Lung (tissue), 12 donors: ENCODE results near the gene PCTP. TPM values are rescaled to one million over a fixed set of nuclear protein-coding genes. Genes with fewer than 3 reads are reported as not detected.
A peak's percentile ranks its signal among the peaks of the same experiment; 100 is the strongest.

Experiments used
- ATAC-seq: fragments of 200-7000 bp; cut with Tn5 transposase; one replicate; pipeline ENCODE4 v1.9.1; 2020; ENCODE audit warnings: moderate number of reproducible peaks; ENCODE audit not compliant: insufficient read depth, low FRiP score
- DNase-seq, 3 donors: peaks; one replicate each; pipeline ENCODE4 v3.0.0-alpha.2; 2013 to 2017
- H3K27ac ChIP-seq, 2 donors: one replicate each; pipeline ENCODE4 v1.5.1; 2013; ENCODE audit warnings: mild to moderate bottlenecking in 2 of 2, moderate library complexity in 2 of 2, control low read depth in 1 of 2, inconsistent platforms in 1 of 2, low read depth in 1 of 2, low read length in 1 of 2
- H3K27me3 ChIP-seq, 3 donors: one replicate each; pipeline ENCODE4 v1.5.1; 2013; ENCODE audit warnings: low read length in 2 of 3; ENCODE audit not compliant: control insufficient read depth in 3 of 3, insufficient read depth in 3 of 3
- H3K36me3 ChIP-seq, 4 donors: one replicate each; pipeline ENCODE4 v1.5.1; 2013; ENCODE audit warnings: low read length in 4 of 4, mild to moderate bottlenecking in 1 of 4, moderate library complexity in 1 of 4; ENCODE audit not compliant: control insufficient read depth in 4 of 4, insufficient read depth in 4 of 4
- H3K4me1 ChIP-seq, 5 donors: one replicate each; pipeline ENCODE4 v1.5.1; 2013; ENCODE audit warnings: low read length in 5 of 5, mild to moderate bottlenecking in 2 of 5, moderate library complexity in 1 of 5; ENCODE audit not compliant: control insufficient read depth in 5 of 5, insufficient read depth in 5 of 5
- H3K4me3 ChIP-seq: one replicate; pipeline ENCODE4 v1.5.1; 2013; ENCODE audit warnings: mild to moderate bottlenecking, control low read depth, moderate library complexity
- H3K9ac ChIP-seq, 2 donors: one replicate each; pipeline ENCODE4 v1.5.1; 2013; ENCODE audit warnings: low read length in 2 of 2, control low read depth in 1 of 2; ENCODE audit not compliant: insufficient read depth in 1 of 2
- H3K9me3 ChIP-seq, 4 donors: one replicate each; pipeline ENCODE4 v1.5.1; 2013; ENCODE audit warnings: low read length in 3 of 4, mild to moderate bottlenecking in 1 of 4, moderate library complexity in 1 of 4; ENCODE audit not compliant: control insufficient read depth in 4 of 4, insufficient read depth in 3 of 4
- WGBS, 2 donors: extraction: QIAGEN DNeasy Blood & Tissue Kit; methylation state at CpG; one replicate each; pipeline ENCODE4 v1.1.7; 2013; 5-methylcytosine and 5-hydroxymethylcytosine counted together
- polyA plus RNA-seq, 2 donors: library from polyadenylated mRNA; stranded (reverse); fragments of 200-250 nt; gene quantifications; one replicate each; pipeline ENCODE4 v1.2.1, GENCODE V29; 2013
- total RNA-seq, 2 donors: library from RNA; depleted of rRNA in 1 of 2; stranded (reverse); fragments of >200 nt in 1 of 2; gene quantifications; one replicate each; pipeline ENCODE4 v1.2.1, GENCODE V29; 2014 to 2021
- TF ChIP-seq, protein P1 (sequence below): IDR thresholded peaks from 2 replicates; pipeline ENCODE4 v1.5.1; 2012; ENCODE audit warnings: mild to moderate bottlenecking; ENCODE audit errors: control extremely low read depth, extremely low read depth
- donor health status: control.
- donor health status: control.
- donor health status: Bipolar disorder and iron deficiency.
- donor health status: healthy.
- donor health status: DM: yes; HTN: yes; CAD: no.

The PCTP gene
- total and polyA plus RNA-seq, 4 donors, result 14.3 to 34.2 (median 19.1) TPM

DNA sequence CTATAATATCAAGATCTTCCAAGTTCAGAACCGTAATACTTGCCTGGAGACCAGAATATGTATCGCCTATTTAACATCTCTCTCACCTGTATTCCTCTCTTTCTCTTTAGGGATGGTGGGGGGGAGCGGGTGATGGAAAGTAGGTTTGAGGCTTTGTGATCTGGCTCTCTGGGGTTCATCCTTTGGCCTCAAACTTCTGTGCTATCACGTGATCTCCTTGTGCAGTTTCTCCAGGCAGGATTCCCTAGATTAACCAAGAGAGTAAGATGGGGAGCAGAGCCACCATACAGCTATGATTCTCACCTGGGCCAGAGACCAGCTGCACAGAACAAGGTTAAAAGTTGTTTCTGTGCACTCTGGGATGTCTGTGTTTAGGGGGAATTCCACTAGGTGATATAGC is 33.4 kb upstream of the PCTP start:
- Histone ChIP-seq H3K9me3 (no peaks in the 10 kb centered on the region), H3K4me3 (no peak overlapping the region), H3K4me1 (peaks cover 0 to 2% (median 0%) of the 10 kb centered on the region in 5 donors), H3K36me3 (peaks cover 0 to 3% (median 0%) of the 10 kb centered on the region in 4 donors), H3K27ac (no peak overlapping the region), H3K9ac (no peak overlapping the region), H3K27me3 (no peaks in the 10 kb centered on the region)
- no peak for ATAC-seq
- WGBS, 2 donors, result 90 to 95% methylated on average over 4 of the region's 4 CpGs
- TF ChIP-seq, protein P1, sequence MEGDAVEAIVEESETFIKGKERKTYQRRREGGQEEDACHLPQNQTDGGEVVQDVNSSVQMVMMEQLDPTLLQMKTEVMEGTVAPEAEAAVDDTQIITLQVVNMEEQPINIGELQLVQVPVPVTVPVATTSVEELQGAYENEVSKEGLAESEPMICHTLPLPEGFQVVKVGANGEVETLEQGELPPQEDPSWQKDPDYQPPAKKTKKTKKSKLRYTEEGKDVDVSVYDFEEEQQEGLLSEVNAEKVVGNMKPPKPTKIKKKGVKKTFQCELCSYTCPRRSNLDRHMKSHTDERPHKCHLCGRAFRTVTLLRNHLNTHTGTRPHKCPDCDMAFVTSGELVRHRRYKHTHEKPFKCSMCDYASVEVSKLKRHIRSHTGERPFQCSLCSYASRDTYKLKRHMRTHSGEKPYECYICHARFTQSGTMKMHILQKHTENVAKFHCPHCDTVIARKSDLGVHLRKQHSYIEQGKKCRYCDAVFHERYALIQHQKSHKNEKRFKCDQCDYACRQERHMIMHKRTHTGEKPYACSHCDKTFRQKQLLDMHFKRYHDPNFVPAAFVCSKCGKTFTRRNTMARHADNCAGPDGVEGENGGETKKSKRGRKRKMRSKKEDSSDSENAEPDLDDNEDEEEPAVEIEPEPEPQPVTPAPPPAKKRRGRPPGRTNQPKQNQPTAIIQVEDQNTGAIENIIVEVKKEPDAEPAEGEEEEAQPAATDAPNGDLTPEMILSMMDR, result no peak
- no peak for DNase-seq

DNA sequence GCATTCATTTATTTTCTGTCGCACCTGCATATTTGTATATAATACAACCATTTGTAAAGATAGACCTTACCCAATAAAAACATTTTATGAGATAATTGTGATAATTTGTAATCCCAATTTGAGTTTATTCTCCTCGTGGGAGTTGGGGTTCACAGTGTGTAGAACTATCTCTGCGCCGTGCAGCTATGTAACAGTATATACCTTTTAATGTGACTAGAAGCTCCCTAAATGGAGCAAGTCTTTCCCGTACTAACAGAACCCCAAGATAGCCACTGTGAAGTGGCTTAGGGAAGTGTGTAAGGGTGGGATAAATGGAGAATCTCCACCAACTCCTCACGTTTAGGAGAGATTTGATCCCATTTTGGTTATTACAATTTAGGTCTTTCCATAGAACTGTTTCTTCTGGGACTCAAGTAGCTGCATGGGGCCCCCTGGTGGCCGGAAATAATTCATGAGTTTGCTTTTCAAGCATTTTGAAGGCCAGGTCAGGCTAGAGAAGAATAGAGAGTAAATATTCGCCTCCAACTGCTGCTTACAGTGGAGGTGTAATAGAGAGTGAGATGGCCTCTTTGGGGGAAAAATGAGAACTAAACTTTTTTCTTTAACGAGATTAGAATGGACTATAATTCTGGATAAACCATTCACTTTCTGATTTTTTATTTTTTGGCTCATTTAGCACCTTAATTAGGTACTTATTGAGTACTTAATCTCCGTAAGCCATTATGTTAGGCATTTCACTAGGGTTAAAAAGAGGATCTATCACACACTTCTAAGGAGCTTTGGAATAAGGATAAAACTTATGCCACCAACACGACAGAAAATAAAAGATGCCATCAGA is 32.7 kb upstream of the PCTP start:
- TF ChIP-seq, protein P1, result peak; percentile 36
- no peak for ATAC-seq
- WGBS, 2 donors, result 50 to 58% methylated on average over 11 of the region's 11 CpGs
- Histone ChIP-seq H3K36me3 (peaks cover 0 to 3% (median 0%) of the 10 kb centered on the region in 4 donors), H3K9ac (no peak overlapping the region), H3K27ac (no peak overlapping the region), H3K9me3 (no peaks in the 10 kb centered on the region), H3K4me3 (no peak overlapping the region), H3K4me1 (peaks cover 0 to 5% (median 1%) of the 10 kb centered on the region in 5 donors), H3K27me3 (no peaks in the 10 kb centered on the region)
- peak; percentile 80 to 86 (median 85) for DNase-seq

DNA sequence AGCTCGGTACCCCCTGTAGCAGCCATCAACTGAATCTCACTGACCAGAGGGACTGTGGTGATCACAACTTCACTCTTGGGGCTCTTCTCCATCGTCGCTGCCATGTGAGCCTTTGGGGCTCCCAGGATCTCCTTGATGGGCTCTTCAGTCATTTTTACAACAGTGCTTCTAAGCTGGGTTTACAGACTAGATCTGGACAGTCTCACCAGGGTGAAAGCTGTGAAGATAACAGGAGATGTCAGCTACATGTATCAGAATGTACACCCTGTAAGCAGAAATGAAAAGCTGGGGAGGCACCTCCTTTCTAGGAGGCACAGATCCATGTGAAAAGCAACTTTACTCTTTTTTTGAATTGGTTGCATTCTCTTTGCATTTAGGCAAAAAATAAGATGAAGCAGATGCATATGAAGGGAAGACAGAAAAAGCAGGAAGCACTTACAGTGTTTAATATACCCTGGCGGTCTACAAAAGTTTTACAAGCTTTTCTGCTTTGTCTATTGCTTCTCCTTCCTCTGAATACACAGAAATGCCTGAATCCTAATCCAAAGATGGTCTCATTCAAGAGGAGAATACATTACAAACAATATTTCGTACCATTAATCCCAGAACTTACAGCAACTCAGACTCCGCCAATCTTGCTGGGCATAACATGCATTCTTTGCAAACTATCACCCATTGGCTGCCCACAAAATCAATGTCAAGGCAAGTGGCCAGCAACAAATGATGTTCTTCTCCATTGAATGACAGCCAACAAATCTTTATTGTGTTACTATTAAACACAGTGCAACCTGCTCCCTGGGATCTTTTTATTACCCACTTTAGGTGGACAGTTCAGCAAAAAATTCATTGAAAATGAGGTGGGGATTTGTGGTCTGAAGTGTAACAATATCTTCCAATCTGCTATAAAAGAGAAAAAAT is 29.7 kb upstream of the PCTP start:
- Histone ChIP-seq H3K36me3 (peaks cover 0 to 3% (median 0%) of the 10 kb centered on the region in 4 donors), H3K27ac (peak overlapping the region in 1 of 2 donors; percentile 88), H3K9me3 (no peaks in the 10 kb centered on the region), H3K4me3 (peak overlapping the region; percentile 54), H3K4me1 (peaks cover 0 to 24% (median 1%) of the 10 kb centered on the region in 5 donors), H3K9ac (no peak overlapping the region), H3K27me3 (no peaks in the 10 kb centered on the region)
- ATAC-seq, result no peak
- TF ChIP-seq, protein P1, result no peak
- WGBS, 2 donors, result 72 to 77% methylated on average over 6 of the region's 6 CpGs
- no peak for DNase-seq
